ENCODE results near the gene PHAX.
A peak's percentile ranks its signal among the peaks of the same experiment; 100 is the strongest.
"Not testable (repeated sequence)": the region's sequence is repeated elsewhere in the genome, so short reads cannot be mapped to it uniquely, and the experiment has no call there.

Gene PHAX

DNA sequence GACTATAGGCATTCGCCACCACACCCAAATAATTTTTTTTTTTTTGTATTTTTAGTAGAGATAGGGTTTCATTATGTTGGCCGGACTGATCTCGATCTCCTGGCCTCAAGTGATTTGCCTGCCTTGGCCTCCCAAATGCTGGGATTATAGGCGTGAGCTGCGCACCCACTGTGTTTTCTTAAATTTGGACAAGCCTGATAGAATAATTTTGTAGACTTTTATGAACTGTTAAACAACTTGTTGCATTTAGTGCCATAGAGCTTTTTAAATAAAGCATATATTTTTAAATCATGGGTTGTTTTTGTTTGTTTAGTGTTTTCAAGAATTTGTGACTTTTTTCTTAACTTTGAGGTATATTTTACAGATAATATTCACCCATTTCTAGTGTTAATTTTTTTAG is 4.8 kb downstream of the PHAX start:
- DNase-seq, result no peak

- no peak for DNase-seq
Measured at GRCh38 chr5:126610160-126610559, 9.4 kb downstream of the PHAX start.

DNA sequence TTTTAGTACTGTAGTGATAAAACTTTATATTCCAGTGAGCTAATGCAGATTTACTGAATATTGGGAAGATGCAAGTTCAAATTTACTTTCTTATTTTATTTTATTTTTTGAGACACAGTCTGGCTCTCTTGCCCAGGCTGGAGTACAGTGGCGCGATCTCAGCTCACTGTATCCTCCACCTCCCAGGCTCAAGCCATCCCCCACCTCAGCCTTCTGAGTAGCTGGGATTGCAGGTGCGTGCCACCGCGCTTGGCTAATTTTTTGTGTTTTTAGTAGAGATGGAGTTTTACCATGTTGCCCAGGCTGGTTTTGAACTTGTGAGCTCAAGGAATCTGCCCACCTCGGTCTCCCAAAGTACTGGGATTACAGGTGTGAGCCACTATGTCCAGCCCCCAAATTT is 9.9 kb downstream of the PHAX start:
- DNase-seq, result no peak

- DNase-seq, result no peak
Measured at GRCh38 chr5:126613941-126614592, 13.3 kb downstream of the PHAX start.

DNA sequence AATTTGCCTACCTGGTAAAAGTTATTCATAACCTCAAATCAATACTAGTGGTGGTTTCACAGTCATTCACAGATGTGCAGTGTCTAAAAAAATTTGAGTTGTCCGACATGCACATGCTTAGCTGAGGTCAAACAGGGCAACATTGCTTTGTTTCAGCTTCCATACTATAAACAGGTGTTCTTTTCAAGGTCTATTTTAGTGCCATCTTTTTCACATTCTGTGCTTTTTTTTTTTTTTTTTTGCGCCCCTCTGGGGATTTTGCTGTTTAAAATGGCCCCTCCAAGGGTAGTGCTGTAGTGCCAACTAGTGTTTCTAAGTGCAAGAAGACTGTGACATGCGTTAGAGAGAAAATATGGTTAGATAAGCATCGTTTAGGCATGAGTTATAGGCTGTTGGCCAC is 14.5 kb downstream of the PHAX start:
- DNase-seq, result no peak

DNA sequence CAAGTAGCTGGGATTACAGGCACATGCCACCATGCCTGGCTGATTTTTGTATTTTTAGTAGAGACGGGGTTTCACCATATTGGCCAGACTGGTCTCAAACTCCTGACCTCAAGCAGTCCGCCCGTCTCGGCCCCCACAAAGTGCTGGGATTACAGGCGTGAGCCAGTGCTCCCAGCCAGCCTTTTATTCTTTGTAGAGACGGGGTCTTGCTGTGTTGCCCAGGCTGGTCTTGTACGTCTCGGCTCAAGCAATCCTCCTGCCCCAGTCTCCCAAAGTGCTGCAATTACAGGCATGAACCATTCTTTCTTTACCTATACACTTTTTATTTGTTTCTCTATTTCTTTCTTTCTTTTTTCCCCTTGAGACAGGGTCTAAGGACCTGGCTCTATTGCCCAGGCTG is 16.9 kb downstream of the PHAX start:
- not testable (repeated sequence) for DNase-seq

GRCh38 chr5:126619781-126620180 is 19.0 kb downstream of the PHAX start:
- DNase-seq, result no peak

GRCh38 chr5:126624534-126624933 is 23.8 kb downstream of the PHAX start:
- no peak for DNase-seq

DNA sequence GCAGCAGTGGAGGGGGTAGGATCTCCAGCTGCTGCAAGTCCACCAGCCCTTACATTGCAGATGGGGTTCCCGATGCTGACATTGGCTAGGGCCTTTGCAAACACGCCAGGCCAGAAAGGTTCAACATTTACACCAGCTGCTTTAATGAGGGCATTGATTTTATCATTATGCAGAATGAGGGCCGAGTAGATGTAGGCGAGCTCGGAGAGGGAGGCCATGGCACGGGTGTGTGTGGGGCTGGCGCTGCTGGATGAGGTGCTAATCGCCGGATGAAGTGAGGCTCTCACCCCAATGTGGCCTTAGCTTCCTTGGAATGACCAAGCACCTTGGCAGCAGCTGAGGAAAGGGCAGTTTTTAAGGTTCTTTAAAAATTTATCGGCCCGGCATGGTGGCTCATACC is 27.4 kb downstream of the PHAX start:
- no peak for DNase-seq

GRCh38 chr5:126631920-126632319 is 31.2 kb downstream of the PHAX start:
- no peak for DNase-seq

DNA sequence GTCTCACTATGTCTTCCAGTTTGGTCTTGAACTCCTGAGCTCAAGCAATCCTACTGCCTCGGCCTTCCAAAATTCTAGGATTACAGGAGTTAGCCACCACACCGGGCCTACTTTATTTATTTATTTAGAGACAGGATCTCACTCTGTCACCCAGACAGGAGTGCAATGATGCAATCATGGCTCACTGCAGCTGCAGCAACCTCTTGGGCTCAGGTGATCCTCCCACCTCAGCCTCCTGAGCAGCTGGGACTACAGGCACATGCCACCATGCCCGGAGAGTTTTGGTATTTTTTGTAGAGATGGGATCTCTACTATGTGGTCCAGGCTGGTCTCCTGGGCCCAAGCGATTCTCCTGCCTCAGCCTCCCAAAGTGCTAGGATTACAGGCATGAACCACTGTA is 32.8 kb downstream of the PHAX start:
- no peak for DNase-seq

DNA sequence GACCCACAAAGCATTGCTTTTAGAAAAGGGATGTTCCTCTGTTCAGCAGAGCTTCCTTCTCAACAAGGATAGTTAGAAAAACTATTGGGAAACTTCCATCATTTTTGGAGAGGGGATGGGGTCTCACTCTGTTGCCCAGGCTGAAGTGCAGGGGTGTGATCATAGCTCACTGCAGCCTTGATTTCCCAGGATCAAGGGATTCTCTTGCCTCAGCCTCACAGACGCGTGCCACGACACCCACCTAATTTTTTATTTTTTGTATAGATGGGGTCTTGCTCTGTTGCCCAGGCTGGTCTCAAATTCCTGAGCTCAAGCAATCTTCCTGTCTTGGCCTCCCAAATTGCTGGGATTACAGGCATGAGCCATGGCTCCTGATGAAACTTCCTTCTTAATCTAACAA is 34.8 kb downstream of the PHAX start:
- DNase-seq, result no peak

DNA sequence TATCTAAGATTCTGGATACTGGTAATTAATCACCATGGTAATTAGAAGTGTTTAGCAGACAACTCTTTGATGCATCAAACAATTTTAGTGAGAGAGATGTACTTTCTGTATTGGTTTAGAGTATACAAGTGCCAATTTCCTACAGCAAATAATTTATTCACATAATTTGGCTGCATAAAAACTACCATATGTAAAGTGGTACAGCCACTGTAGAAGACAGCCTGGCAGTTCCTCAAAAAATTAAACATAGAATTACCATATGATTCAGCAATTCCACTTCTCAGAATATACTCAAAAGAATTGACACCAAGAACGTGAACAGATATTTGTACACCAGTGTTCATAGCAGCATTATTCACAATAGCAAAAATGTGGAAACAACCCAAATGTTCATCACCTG is 36.2 kb downstream of the PHAX start:
- no peak for DNase-seq

DNA sequence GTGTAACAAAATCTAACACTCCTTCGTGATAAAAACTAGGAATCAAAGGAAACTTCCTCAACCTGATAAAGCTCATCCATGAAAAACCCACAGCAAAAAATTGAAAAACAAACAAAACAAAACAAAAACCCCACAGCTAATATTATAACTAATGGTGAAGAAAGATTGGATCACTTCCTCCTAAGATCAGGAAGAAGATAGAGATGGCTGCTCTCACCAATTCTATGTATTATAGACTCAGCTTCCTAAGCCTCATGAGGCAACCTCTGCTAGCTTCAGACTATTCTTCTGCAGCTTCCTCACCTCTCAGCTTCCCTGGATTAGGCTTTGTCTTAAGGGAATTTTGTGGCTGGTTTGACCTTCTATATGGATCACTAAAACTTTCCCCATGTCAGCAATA is 40.1 kb downstream of the PHAX start:
- DNase-seq, result no peak

DNA sequence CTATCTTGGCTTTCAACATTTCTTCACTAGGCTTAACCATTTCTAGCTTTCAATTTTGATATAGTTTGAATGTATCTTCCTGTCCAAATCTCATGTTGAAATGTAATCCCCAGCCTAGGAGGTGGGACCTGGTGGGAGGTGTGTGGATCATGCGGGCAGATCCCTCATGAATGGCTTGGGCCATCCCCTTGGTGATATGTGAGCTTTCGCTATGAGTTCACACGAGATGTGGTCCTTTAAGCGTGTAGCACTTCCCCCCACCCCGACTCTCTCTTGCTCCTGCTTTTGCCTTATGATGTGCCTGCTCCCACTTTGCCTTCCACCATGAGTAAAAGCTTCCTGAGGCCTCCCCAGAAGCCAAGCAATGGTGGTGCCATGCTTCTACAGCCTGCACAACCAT is 40.6 kb downstream of the PHAX start:
- no peak for DNase-seq

DNA sequence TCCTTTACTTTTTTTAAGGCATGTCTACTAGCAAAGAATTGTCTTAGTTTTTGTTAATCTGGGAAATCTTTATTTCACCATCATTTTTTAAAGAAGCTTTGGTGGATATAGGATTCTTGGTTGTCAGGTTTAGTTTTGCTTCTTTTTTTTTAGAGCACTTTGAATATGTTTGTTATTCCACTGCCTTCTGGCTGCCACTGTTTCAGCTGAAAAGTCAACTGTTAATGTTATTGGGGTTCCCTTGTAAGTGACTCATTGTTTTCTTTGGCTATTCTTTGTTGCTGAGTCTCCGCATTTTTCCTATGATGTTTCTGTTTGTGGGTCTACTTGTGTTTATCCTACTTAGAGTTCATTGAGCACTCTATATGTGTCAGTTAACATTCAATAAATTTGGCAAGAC is 44.4 kb downstream of the PHAX start:
- no peak for DNase-seq

GRCh38 chr5:126647071-126647470 is 46.3 kb downstream of the PHAX start:
- no peak for DNase-seq

DNA sequence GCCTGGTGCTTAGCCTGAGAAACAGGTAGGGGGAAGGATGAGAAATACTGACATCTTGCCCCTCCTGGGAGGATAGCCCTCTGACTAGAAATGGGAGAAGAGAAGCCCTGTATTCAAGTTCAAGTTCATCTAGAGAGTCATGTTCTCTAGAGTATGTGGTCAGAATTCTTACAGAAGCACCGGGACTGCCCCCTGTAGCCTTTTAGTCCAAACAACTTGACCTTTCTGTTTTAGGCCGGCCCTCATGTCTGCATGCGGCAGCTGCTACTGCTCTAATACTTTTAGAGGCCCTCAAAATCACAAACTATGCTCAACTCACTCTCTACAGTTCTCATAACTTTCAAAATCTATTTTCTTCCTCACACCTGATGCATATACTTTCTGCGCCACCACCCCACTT is 47.7 kb downstream of the PHAX start:
- DNase-seq, result no peak

DNA sequence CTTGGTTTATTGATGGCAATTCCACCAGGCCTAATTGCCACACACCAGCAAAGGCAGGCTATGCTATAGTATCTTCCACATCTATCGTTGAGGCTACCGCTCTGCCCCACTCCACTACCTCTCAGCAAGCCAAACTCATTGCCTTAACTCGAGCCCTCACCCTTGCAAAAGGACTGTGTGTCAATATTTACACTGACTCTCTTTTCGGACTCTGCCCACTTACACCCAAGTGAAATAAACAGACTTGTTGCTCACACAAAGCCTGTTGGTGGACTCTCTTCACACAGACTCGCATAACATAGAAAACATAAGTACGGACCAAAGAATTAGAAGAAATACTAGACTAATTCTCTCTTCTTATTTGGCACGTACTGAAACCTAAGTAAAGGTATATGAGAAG is 48.3 kb downstream of the PHAX start:
- DNase-seq, result not testable (repeated sequence)

DNA sequence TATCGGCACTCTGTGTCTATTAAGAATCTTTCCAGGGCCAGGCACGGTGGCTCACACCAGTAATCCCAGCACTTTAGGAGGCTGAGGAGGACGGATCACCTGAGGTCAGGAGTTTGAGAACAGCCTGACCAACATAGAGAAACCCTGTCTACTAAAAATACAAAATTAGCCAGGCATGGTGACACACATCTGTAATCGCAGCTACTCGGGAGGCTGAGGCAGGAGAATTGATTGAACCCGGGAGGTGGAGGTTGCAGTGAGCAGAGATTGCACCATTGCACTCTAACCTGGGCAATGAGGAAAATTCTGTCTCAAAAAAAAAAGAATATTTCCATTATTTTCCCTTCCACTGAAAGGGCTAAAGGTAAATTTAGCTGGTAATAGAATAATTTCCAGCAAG is 49.0 kb downstream of the PHAX start:
- not testable (repeated sequence) for DNase-seq

- DNase-seq, result no peak
Measured at GRCh38 chr5:126650463-126650862, 49.7 kb downstream of the PHAX start.

- no peak for DNase-seq
Measured at GRCh38 chr5:126651013-126651577, 50.3 kb downstream of the PHAX start.

DNA sequence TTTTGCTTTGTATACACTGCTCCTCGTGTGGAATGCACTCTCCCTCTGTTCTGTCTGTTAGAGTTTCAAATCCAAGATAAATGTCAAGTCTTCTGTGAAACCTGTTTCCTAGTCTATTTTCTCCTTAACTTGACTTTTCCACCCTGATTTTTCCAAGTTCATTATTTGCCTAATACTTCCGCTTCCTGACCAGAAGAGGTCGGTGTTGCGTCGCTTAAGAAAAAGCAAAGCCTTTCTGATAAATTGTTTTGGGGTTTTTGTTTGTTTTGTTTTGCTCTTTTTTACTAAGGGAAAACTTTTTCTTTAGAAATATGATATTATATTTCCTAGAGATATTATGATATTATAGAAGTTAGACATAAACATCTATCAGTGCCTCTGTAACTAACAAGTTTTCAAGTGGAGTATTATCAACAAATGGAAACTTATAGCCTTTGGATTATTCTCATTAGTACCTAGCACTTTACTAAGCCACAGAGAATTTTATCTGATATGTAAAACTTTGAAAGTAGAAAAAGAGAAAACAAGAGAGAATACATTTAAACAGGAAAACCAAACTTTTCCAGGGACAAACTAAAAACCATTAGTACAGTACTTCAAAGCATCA is 55.8 kb downstream of the PHAX start:
- peak; percentile 46 for DNase-seq

DNA sequence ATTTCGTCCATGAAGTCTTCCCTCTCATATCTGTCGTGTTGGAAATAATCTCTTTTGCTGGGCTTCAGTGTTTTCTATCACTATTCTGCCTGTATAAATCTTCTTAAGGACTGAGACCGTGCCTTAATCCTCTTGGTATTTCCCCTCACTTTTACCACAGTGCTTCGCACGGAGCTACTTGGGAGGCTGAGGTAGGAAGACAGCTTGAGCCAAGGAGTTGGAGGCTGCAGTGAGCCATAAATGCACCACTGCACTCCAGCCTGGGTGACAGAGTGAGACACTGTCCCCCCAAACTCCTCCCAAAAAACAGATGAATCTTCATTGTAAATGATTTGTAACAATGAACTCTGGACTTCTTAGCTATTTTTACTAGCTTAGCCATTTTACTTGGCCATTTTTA is 57.8 kb downstream of the PHAX start:
- no peak for DNase-seq

Data from CD4-positive, alpha-beta T cell treated with Interleukin-4 for 4 hours (primary cell).